B cell (primary cell): ENCODE results near the gene CDH18. TPM values are rescaled to one million over a fixed set of nuclear protein-coding genes. Genes with fewer than 3 reads are reported as not detected.

ENCODE experiments used
- ATAC-seq: fragments of 200-7000 bp; cut with Tn5 transposase; one replicate; pipeline ENCODE4 v1.10.0; 2021; ENCODE audit warnings: low read depth, mild to moderate bottlenecking, moderate number of reproducible peaks, moderate library complexity
- CTCF ChIA-PET: fragments of 350-600 bp; sonication (Branson Sonifier 250); formaldehyde crosslinking; loops from one replicate; lab custom pipeline; 2021; ENCODE audit warnings: antibody characterized with exemption, inconsistent platforms; lab: Charles Lee
- POLR2A ChIA-PET: fragments of 350-600 bp; sonication (Branson Sonifier 250); formaldehyde crosslinking; loops from one replicate; lab custom pipeline; 2021; ENCODE audit warnings: antibody characterized with exemption; lab: Charles Lee
- DNase-seq: peaks from one replicate; pipeline ENCODE4 v3.0.0; 2013
- H2AFZ ChIP-seq: 2 replicates; pipeline ENCODE4 v1.6.1; 2012; ENCODE audit warnings: mild to moderate bottlenecking, low read depth, low read length; ENCODE audit not compliant: insufficient read depth, poor library complexity, severe bottlenecking
- H3K27ac ChIP-seq, 2 donors: 1 replicate in 1 of 2; 2 replicates in 1 of 2; pipeline ENCODE4 v1.5.1; 2012 to 2013; ENCODE audit warnings: low read length in 2 of 2, mild to moderate bottlenecking in 2 of 2, moderate library complexity in 1 of 2
- H3K27me3 ChIP-seq, 4 experiments: fragments of 200-600 bp in 1 of 4; sonication (generic) in 1 of 4; replicated peaks in 1 of 4; 1 replicate in 2 of 4; 2 replicates in 2 of 4; pipeline versions ENCODE4 v1.6.1 to v1.7.0; 2013 to 2016; ENCODE audit warnings: low read length in 3 of 4, mild to moderate bottlenecking in 2 of 4, mixed read lengths in 1 of 4, moderate library complexity in 1 of 4; ENCODE audit not compliant: insufficient read depth in 4 of 4, control insufficient read depth in 3 of 4; ENCODE audit errors: control extremely low read depth in 1 of 4
- H3K36me3 ChIP-seq, 2 experiments: replicated peaks in 1 of 2; 1 replicate in 1 of 2; 2 replicates in 1 of 2; pipeline versions ENCODE4 v1.6.1 to v1.7.1; 2013; ENCODE audit warnings: low read length in 1 of 2; ENCODE audit not compliant: insufficient read depth in 2 of 2, control insufficient read depth in 1 of 2; ENCODE audit errors: control extremely low read depth in 1 of 2, extremely low read depth in 1 of 2
- H3K4me1 ChIP-seq, 2 donors: fragments of 200-600 bp in 1 of 2; sonication (generic) in 1 of 2; 1 replicate in 1 of 2; 2 replicates in 1 of 2; pipeline versions ENCODE4 v1.5.1 to v1.6.1; 2013 to 2017; ENCODE audit warnings: low read length in 2 of 2; ENCODE audit not compliant: control insufficient read depth in 2 of 2, insufficient read depth in 2 of 2
- H3K4me2 ChIP-seq: replicated peaks from 2 replicates; pipeline ENCODE3; 2012; ENCODE audit warnings: mild to moderate bottlenecking, low read depth, low read length; ENCODE audit not compliant: poor library complexity, severe bottlenecking
- H3K4me3 ChIP-seq, 5 experiments: fragments of 200-600 bp in 1 of 5; sonication (generic) in 1 of 5; 1 replicate in 3 of 5; 2 replicates in 2 of 5; pipeline versions ENCODE4 v1.5.1 to v1.7.0; 2011 to 2016; ENCODE audit warnings: low read length in 4 of 5, mild to moderate bottlenecking in 4 of 5, low read depth in 2 of 5, control low read depth in 1 of 5, moderate library complexity in 1 of 5; ENCODE audit not compliant: insufficient read depth in 1 of 5; ENCODE audit errors: control extremely low read depth in 1 of 5, extremely low read depth in 1 of 5
- H3K79me2 ChIP-seq: fragments of 200-600 bp; sonication (generic); one replicate; pipeline ENCODE4 v1.6.0; 2016; ENCODE audit warnings: low read length; ENCODE audit not compliant: control insufficient read depth, insufficient read depth
- H3K9ac ChIP-seq: fragments of 200-600 bp; sonication (generic); 2 replicates; pipeline ENCODE4 v1.6.1; 2017; ENCODE audit warnings: mild to moderate bottlenecking, low read length, moderate library complexity
- H3K9me3 ChIP-seq, 3 donors: one replicate each; pipeline versions ENCODE4 v1.6.1 to v1.7.1; 2013; ENCODE audit warnings: low read length in 2 of 3; ENCODE audit not compliant: control insufficient read depth in 2 of 3, insufficient read depth in 1 of 3; ENCODE audit errors: control extremely low read depth in 1 of 3
- H4K20me1 ChIP-seq: 2 replicates; pipeline ENCODE4 v1.6.0; 2012; ENCODE audit warnings: mild to moderate bottlenecking, low read length; ENCODE audit not compliant: insufficient read depth, control insufficient read depth, poor library complexity, severe bottlenecking
- H3K27ac Mint-ChIP-seq: one replicate; pipeline ENCODE4 v1.8.0; 2021; ENCODE audit warnings: mixed read lengths
- H3K27me3 Mint-ChIP-seq: one replicate; pipeline ENCODE4 v1.8.0; 2021; ENCODE audit warnings: mixed read lengths
- H3K4me1 Mint-ChIP-seq: one replicate; pipeline ENCODE4 v1.8.0; 2021; ENCODE audit warnings: mixed read lengths
- H3K4me3 Mint-ChIP-seq: one replicate; pipeline ENCODE4 v1.8.0; 2021; ENCODE audit warnings: mixed read lengths
- H3K9me3 Mint-ChIP-seq: one replicate; pipeline ENCODE4 v1.8.0; 2022; ENCODE audit warnings: mixed read lengths; ENCODE audit not compliant: insufficient read depth
- EZH2 ChIP-seq: IDR thresholded peaks from 2 replicates; pipeline ENCODE4 v1.6.1; 2012; ENCODE audit warnings: borderline replicate concordance, low read depth, mild to moderate bottlenecking, moderate library complexity, low read length; ENCODE audit not compliant: insufficient read depth, poor library complexity, severe bottlenecking
- WGBS: methylation state at CpG from one replicate; pipeline ENCODE4 v1.1.5; 2013; ENCODE audit warnings: missing lambda C conversion rate; ENCODE audit not compliant: insufficient coverage; 5-methylcytosine and 5-hydroxymethylcytosine counted together
- intact Hi-C: fragments of 100-400 bp; cut with micrococcal nuclease; formaldehyde crosslinking; loops from one replicate; pipeline ENCODE4 v1.10.0; 2022
- polyA plus RNA-seq: library from polyadenylated mRNA; depleted of rRNA; stranded (reverse); fragments of >200 nt; gene quantifications from 2 replicates; pipeline ENCODE4 v1.2.3, GENCODE V29; 2012
- total RNA-seq, 2 donors: library from RNA; stranded (reverse); fragments of 120-200 nt in 1 of 2; gene quantifications; 1 replicate in 1 of 2; 2 replicates in 1 of 2; pipeline versions ENCODE4 v1.2.3 to v1.2.4, GENCODE V29; 2013 to 2022
- TF ChIP-seq, protein P1 (sequence below): fragments of 200-600 bp; IDR thresholded peaks from one replicate; pipeline ENCODE4 v1.8.0; 2022; ENCODE audit warnings: antibody characterized with exemption, mild to moderate bottlenecking

Gene CDH18
- total and polyA plus RNA-seq, 2 donors (not counting 1 experiment from before 2014, with no cell fraction given): not detected

DNA sequence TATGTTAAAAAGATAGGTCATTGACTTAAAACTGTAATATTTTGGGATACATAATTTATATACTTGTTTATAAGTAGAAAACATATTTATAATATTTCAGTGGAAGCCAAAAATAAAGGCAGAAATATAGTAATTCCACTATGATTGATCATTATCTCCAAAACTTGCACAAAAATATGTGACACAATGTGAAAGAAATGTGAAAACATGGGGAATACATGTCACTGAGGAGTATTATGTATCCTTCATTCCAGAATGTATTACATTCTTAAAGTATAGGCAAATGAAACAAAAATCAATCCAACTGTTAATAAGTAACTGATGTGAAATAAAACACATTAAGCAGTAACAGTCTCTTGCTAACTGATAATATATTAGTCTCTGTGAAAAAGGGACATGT, 236.7 kb downstream of the CDH18 start:
- no peak overlapping the region for H3K27ac ChIP-seq
- Mint-ChIP-seq H3K27ac (no peak overlapping the region), H3K9me3 (peaks cover 7% of the 10 kb centered on the region), H3K27me3 (no peaks in the 10 kb centered on the region), H3K4me1 (no peaks in the 10 kb centered on the region), H3K4me3 (no peak overlapping the region)
- CTCF ChIA-PET: no interaction called here
- H3K36me3 ChIP-seq: no peaks in the 10 kb centered on the region
- TF ChIP-seq EZH2: no peak
- TF ChIP-seq, protein P1, sequence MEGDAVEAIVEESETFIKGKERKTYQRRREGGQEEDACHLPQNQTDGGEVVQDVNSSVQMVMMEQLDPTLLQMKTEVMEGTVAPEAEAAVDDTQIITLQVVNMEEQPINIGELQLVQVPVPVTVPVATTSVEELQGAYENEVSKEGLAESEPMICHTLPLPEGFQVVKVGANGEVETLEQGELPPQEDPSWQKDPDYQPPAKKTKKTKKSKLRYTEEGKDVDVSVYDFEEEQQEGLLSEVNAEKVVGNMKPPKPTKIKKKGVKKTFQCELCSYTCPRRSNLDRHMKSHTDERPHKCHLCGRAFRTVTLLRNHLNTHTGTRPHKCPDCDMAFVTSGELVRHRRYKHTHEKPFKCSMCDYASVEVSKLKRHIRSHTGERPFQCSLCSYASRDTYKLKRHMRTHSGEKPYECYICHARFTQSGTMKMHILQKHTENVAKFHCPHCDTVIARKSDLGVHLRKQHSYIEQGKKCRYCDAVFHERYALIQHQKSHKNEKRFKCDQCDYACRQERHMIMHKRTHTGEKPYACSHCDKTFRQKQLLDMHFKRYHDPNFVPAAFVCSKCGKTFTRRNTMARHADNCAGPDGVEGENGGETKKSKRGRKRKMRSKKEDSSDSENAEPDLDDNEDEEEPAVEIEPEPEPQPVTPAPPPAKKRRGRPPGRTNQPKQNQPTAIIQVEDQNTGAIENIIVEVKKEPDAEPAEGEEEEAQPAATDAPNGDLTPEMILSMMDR: no peak
- no peak overlapping the region for H3K9ac ChIP-seq
- POLR2A ChIA-PET: no interaction called here
- H3K4me2 ChIP-seq: no peak overlapping the region
- no peaks in the 10 kb centered on the region for H3K4me1 ChIP-seq
- no peaks in the 10 kb centered on the region for H4K20me1 ChIP-seq
- ATAC-seq (no peak), DNase-seq (no peak)
- H3K4me3 ChIP-seq: no peak overlapping the region
- intact Hi-C loops: no loop called here
- H3K9me3 ChIP-seq: peaks cover 0 to 7% (median 0%) of the 10 kb centered on the region in 3 donors
- no peaks in the 10 kb centered on the region for H3K79me2 ChIP-seq
- no peak overlapping the region for H2AFZ ChIP-seq
- H3K27me3 ChIP-seq: no peaks in the 10 kb centered on the region

DNA sequence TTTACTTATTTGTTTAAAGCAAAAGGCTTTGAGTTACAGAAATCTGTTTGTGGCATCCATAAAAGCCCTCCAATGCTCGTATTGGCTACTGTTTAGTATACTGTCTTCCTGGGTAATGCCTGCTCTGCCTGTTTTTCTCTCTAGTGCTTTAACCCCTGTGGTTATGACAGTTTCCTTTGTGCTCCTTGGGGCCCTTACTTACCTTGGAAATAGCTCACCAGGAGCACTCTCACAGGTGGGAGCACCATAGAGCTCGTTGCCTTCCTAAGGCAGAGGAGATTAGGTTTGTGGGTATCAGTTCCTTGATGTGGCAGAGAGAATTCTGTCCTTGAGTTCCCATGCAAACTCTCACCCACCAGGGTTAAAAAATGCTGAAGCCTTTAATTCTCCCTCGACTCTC, 242.8 kb downstream of the CDH18 start:
- no peaks in the 10 kb centered on the region for H3K36me3 ChIP-seq
- H3K27ac Mint-ChIP-seq: no peak overlapping the region
- no peaks in the 10 kb centered on the region for H3K9me3 ChIP-seq
- TF ChIP-seq EZH2: no peak
- TF ChIP-seq, protein P1: no peak
- POLR2A ChIA-PET: no interaction called here
- no peak for DNase-seq
- H3K9me3 Mint-ChIP-seq: no peaks in the 10 kb centered on the region
- no peak overlapping the region for H3K9ac ChIP-seq
- no peaks in the 10 kb centered on the region for H3K27me3 ChIP-seq
- H2AFZ ChIP-seq: no peak overlapping the region
- H3K4me3 Mint-ChIP-seq: no peak overlapping the region
- no peaks in the 10 kb centered on the region for H3K4me1 ChIP-seq
- no peaks in the 10 kb centered on the region for H3K27me3 Mint-ChIP-seq
- CTCF ChIA-PET: no interaction called here
- no peaks in the 10 kb centered on the region for H3K79me2 ChIP-seq
- no peak overlapping the region for H3K27ac ChIP-seq
- no peaks in the 10 kb centered on the region for H3K4me1 Mint-ChIP-seq
- no peak for ATAC-seq
- H3K4me2 ChIP-seq: no peak overlapping the region
- intact Hi-C loops: no loop called here
- 52% methylated on average over 2 of the region's 3 CpGs for WGBS
- H4K20me1 ChIP-seq: no peaks in the 10 kb centered on the region
- H3K4me3 ChIP-seq: no peak overlapping the region
